OCI-LY7 (cell line): Measurements from ENCODE around the gene F2RL3.

Source experiments
- CTCF ChIP-seq: fragments of 200-600 bp; sonication (generic); conservative IDR thresholded peaks from 2 replicates; pipeline ENCODE4 v1.5.1; 2014; ENCODE audit warnings: mild to moderate bottlenecking, antibody characterized with exemption, low read length, moderate library complexity, mixed read lengths
- EZH2phosphoT487 ChIP-seq: fragments of 200-600 bp; sonication (generic); IDR thresholded peaks from 2 replicates; pipeline ENCODE4 v1.6.1; 2018; ENCODE audit warnings: low read depth, borderline replicate concordance, mild to moderate bottlenecking, mixed run types, antibody characterized with exemption, low read length, moderate library complexity, mixed read lengths

GRCh38 chr19:16869331-16869972, 19.3 kb upstream of the F2RL3 start:
- TF ChIP-seq CTCF = no peak
- TF ChIP-seq EZH2phosphoT487 = no peak
